ENCODE results near the gene DIP2C.

DIP2C gene

GRCh38 chr10:391847-392704 lies 297.4 kb downstream of the DIP2C start:
- no peak for DNase-seq (ENCODE audit: low read depth, low spot score)

DNA sequence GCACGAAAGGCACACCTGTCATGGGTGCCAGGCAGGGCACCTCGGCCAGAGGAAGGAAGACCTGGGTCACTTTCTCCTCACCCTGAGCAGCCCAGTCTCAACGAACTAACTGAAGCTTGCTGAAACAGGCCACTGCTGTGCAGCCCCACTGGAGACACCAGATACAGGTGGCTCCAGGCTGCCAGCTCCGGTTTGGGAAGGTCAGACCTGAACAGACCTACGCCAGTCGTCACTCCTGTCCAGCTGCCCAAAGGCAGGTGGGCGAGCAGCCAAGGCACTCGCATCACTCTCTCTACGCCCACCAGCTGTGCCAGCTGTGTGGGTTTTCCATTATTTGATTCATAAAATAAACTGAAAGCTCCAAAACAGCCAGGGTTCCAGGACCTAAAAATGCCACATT lies 298.2 kb downstream of the DIP2C start:
- DNase-seq (ENCODE audit: low read depth, low spot score): no peak

DNA sequence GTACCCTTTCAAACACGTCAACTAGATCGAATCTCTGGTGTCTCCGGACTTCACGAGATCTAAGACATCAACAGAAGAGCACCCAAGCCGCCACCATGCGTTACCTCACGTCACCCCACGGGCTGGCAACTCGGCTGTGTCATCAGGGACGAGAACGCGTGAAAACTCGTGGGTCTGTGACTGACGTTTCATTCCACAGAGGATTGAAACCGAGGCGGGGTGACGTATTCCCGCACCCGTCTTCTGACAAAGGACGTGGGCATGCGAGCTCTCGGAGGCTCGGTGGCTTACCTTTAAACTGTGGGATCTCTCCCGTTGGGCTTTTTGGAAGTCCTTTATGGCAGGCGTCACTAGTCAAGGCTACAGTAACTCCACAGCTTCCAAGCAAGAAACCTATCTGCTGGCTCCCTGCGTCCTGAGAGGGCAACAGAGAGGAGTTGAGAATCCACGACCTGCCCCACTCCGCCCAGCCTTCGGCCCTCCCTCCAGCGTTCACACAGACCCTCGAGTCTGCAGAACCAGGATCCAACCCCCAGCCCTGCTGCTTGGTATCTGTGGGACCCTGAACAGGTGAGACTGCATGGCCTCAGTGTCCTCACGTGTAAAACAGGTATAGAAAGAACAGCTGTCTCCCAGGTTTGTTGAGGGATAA lies 298.9 kb downstream of the DIP2C start:
- no peak for DNase-seq (ENCODE audit: low read depth, low spot score)

DNA sequence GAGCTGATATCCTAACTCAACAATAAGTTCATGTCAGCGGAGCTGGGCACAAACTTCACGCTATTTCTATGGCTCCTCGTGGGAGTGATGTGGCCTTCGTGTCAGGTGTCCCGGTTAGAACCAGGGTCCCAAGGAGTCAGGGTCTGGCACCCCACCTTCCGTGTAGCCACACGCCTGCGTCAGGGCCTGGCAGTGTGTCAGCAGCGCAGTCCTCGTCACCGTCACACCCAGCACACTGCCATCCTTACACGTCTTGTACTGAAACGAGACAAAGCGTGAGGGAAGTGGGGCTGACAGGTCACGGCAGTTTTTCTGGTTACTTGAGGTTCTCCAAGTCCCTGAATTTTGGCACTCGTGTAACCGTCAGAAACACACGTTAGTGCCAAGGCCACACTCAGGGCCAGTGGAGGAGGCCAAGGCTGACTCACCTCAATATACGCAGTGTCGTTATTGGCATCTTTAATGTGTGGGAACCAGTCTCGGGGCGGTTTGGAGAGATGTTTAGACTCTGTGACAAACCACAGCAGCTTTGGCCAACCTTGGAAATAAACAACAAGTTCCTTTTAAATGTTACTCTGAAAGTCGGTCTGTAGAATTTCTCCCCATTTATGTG lies 299.5 kb downstream of the DIP2C start:
- no peak for DNase-seq (ENCODE audit: low read depth, low spot score)

DNA sequence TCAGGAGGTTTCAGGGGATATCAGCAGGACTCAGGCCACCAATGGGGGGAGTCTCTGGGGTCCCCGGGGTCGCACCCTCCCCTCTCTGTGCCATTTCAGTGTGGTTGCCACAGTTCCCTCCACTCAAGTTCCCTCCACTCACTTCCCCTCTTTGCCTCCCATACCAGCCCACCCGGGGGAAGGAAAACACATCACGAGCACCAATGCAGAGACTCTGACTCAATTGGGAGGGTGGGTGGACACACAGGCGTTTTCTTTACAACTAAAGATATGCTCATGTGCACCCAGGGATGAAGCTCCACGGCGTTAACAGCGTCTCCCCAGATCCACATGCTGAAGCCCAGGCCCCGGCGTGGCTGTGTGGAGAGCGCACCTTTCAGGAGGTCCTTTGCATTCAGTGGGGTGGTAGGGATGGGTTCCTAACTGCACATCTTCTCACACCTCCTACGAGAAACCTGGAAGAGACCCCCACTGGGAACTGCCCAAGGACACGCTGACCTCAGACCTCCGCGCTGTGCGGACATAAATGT lies 300.1 kb downstream of the DIP2C start:
- no peak for DNase-seq (ENCODE audit: low read depth, low spot score)

DNA sequence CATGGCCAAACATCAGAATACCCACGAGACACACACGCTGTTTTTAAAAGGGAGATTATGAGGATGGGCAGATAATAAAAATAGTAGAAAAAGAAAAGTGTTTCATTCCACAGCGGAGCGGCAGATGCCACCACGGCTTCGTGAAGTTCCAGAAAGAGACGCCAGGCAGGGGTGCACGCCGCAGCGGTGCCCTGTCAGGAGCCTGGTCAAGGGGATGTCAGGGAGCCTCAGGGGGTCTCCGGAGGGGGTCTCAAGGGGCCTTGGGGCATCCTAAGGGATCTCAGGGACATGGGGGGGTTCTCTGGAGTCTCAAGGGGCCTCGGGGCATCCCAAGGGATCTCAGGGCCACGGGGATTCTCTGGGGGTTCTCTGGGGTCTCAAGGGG lies 300.8 kb downstream of the DIP2C start:
- DNase-seq (ENCODE audit: low read depth, low spot score): no peak

- no peak for DNase-seq (ENCODE audit: low read depth, low spot score)
These were observed 301.4 kb downstream of the DIP2C start for GRCh38 chr10:387909-388660.

GRCh38 chr10:387593-387891 lies 301.9 kb downstream of the DIP2C start:
- no peak for DNase-seq (ENCODE audit: low read depth, low spot score)

DNA sequence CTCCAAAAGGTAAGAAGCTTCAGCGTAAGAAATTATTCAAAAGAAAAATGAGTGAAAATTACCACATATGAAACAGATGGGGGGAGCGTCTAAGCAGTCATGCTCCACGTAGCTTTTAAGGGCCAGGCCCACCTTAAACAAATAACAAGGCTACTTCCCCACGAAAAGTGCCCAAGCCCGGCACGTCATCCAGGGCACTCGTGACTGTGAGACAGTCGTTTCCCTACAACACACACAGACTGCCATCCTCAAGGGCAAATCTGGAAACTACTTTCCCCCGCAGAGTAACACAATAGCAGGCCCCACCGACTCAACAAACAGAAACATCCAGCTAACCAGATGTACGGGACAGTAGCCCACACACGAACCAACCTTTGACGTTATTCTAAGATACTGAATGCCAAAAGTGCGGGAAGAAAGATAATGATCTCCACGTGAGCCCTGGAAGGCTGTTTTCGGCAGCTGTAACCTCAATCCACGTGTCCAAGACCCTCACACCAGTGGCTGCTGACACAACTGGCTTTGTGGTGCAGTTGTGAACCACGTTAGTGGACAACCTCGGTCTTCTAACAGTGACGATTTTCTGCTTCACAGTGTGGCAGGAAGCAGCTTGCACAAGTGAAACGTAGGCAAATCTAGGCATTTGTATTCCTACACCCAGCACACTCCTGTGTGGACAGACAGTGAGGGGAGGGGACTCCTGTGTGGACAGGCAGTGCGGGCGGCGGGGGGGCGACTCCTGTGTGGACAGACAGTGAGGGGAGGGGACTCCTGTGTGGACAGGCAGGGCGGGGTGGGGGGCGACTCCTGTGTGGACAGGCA lies 302.5 kb downstream of the DIP2C start:
- no peak for DNase-seq (ENCODE audit: low read depth, low spot score)

GRCh38 chr10:385571-386300 lies 303.7 kb downstream of the DIP2C start:
- DNase-seq (ENCODE audit: low read depth, low spot score): no peak

- no peak for DNase-seq (ENCODE audit: low read depth, low spot score)
These were observed 304.7 kb downstream of the DIP2C start for GRCh38 chr10:384538-385305.

DNA sequence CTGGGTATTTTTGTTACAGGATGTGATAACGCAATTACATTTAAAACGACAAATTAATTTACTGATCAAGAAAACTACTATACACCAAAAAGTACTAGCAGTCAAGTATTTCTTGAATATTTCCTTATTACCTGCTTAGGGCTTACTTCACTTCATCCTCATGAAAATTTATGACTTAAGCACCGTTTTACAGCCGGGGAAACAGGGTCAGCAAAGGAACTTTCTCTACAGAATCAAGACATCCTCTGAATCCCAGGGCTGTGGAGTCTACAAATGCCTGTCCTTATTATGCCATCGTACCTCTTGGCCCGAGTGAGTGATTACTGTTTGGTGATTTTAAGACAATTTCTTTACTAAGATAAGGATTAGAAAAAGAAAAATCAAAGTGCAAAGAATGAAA lies 305.9 kb downstream of the DIP2C start:
- no peak for DNase-seq (ENCODE audit: low read depth, low spot score)

GRCh38 chr10:381805-382204 lies 307.7 kb downstream of the DIP2C start:
- DNase-seq (ENCODE audit: low read depth, low spot score): no peak

- DNase-seq (ENCODE audit: low read depth, low spot score): no peak
These were observed 308.1 kb downstream of the DIP2C start for GRCh38 chr10:381346-381745.

DNA sequence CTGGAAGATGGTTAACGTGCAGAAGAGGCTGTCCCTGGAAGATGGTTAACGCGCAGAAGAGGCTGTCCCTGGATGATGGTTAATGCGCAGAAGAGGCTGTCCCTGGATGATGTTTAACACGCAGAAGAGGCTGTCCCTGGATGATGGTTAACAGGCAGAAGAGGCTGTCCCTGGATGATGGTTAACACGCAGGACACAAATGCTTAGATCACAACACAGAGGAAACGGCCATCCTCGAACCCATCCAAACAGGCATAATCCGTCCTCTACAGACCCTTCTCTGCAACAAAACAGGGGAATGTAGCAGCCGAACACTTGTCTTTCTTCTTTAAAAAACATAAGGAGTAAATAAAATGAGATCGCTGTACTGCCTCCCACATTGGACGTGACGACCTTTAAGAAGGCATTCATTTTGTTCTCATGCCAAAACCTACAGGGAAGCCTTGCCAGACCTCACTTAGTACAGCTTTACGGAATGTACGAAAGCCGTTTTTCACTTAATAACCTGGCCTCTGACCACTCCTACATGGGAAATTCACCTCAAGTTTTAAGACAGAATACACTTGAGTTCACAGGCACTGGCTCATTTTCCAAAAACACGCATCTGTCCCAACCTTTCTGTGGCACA lies 309.0 kb downstream of the DIP2C start:
- DNase-seq (ENCODE audit: low read depth, low spot score): no peak

GRCh38 chr10:378930-379704 lies 310.4 kb downstream of the DIP2C start:
- no peak for DNase-seq (ENCODE audit: low read depth, low spot score)

- no peak for DNase-seq (ENCODE audit: low read depth, low spot score)
These were observed 311.1 kb downstream of the DIP2C start for GRCh38 chr10:378230-378929.

DNA sequence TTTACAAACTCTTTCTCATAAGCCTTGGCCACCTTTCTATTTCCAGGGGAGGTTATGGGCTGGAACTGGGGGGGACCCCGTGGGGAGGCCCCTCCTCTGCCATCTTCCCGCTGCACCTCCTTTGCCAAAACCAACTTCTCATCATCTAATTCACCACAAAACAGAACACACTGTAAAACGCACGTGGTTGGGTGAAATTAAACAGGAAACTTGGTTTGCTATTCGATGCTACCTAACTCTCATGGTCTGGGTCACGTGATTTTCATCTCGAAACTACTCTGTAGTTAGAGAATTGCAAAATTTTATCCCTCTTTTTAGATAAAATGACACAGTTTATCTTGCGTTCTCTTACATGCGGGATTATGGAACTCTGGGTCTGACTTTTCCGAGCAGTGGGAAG lies 312.2 kb downstream of the DIP2C start:
- DNase-seq (ENCODE audit: low read depth, low spot score): no peak

All from ELF-1 (cell line).